Brain microvascular endothelial cell (primary cell): ENCODE results near the gene ABCB10.

ENCODE experiments used
- DNase-seq: peaks from one replicate; pipeline ENCODE4 v3.0.0-alpha.2; 2020
- H3K27ac ChIP-seq: fragments of 250-450 bp; sonication (Bioruptor Pico); 2 replicates; pipeline ENCODE4 v1.5.1; 2020; ENCODE audit warnings: mild to moderate bottlenecking, moderate library complexity
- H3K27me3 ChIP-seq: fragments of 250-450 bp; sonication (Bioruptor Pico); replicated peaks from 2 replicates; pipeline ENCODE4 v1.5.1; 2020; ENCODE audit warnings: mild to moderate bottlenecking
- H3K36me3 ChIP-seq: fragments of 250-450 bp; sonication (Bioruptor Pico); replicated peaks from 2 replicates; pipeline ENCODE4 v1.5.1; 2020; ENCODE audit warnings: mild to moderate bottlenecking
- H3K4me3 ChIP-seq: 2 replicates; pipeline ENCODE4 v1.5.1; 2011; ENCODE audit warnings: low read depth, mild to moderate bottlenecking, control low read depth, low read length, moderate library complexity
- CTCF ChIP-seq: IDR thresholded peaks from 2 replicates; pipeline ENCODE4 v1.5.1; 2011; ENCODE audit warnings: low read depth, mild to moderate bottlenecking, moderate library complexity, low read length, control low read depth, inconsistent platforms; ENCODE audit errors: missing control alignments
- in situ Hi-C: cut with HindIII; loops from 2 replicates; pipeline ENCODE4 v1.10.0; 2017; ENCODE audit warnings: low sequenced_read_pairs, low pct_ligation_motif_present

ABCB10 gene

GRCh38 chr1:229550812-229551567 lies 7.5 kb downstream of the ABCB10 start:
- in situ Hi-C loops, result no loop called here
- Histone ChIP-seq H3K4me3 (no peak overlapping the region), H3K27me3 (no peaks in the 10 kb centered on the region), H3K27ac (no peak overlapping the region), H3K36me3 (no peaks in the 10 kb centered on the region)
- no peak for TF ChIP-seq CTCF
- no peak for DNase-seq

DNA sequence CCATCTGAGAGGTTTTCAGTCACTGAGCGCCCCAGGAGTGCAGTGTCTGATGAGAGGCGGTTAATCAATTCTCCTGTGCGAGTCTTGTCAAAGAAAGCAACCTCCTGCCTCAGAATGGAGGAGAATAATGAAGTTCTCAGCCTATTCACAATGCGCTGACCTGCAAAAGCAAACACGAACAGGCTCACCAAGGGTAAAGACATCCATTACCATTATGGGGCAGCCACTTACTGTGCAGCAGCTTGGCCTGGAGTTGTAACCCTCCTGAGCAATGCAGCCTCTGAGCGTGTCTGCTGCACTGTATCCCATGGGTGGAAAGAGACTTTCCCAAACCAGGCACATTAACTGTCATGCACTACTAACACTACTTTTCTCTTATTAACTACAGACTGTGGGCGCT lies 11.0 kb downstream of the ABCB10 start:
- Histone ChIP-seq H3K27me3 (no peaks in the 10 kb centered on the region), H3K4me3 (no peak overlapping the region), H3K27ac (no peak overlapping the region), H3K36me3 (peaks cover 3% of the 10 kb centered on the region)
- DNase-seq, result no peak
- no peak for TF ChIP-seq CTCF
- in situ Hi-C loops, result no loop called here

DNA sequence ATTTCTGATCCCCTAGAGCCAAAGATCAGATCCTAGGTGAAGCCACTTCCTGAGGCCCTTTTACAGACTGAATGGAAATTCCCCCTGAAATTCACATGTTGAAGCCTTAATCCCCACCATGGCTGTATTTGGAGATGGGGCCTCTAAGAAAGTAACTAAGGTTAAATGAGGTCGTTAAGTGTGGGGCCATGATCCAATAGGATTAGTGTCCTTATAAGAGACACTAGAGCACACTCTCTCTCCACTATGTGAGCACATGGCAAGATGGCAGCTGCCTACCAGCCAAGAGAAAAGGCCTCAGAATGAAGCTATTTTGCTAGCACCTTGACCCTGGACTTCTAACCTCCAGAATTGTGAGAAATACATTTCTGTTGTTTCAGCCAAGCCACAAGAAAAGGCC lies 13.9 kb downstream of the ABCB10 start:
- H3K36me3 ChIP-seq, result peaks cover 5% of the 10 kb centered on the region
- H3K27me3 ChIP-seq, result no peaks in the 10 kb centered on the region
- H3K4me3 ChIP-seq, result no peak overlapping the region
- DNase-seq, result no peak
- H3K27ac ChIP-seq, result no peak overlapping the region
- TF ChIP-seq CTCF, result no peak
- in situ Hi-C loops, result no loop called here

DNA sequence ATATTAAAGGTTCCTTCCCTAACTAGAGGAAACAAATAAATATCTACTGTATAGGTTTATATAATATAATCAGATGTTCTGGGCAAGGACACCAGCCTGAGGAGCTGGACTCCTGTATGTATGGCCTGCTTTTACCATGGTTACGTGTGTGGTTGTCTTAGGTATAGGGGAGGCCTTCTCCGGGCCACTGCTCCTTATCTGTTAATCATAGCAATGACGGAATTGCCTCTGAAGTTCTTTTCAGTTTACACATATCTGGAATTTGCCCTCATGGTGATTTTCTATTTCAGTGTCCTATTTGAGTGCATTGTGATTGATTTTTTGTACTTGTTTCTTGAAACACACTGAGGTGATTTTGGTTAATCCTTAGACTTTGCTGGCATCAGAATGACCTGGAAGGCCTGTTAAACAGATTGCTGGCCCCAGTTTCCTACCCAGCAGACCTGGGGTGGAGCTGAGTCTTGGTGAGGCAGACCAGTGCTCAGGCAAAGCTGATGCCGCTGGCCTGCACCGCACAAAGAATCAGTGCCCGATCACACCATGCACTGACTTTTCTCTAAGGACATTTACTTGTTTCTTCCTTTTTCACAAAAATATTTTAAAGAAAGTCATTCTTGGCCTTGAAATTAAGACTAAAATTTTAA lies 18.5 kb downstream of the ABCB10 start:
- H3K27me3 ChIP-seq, result no peaks in the 10 kb centered on the region
- H3K4me3 ChIP-seq, result no peak overlapping the region
- DNase-seq, result no peak
- H3K27ac ChIP-seq, result no peak overlapping the region
- TF ChIP-seq CTCF, result no peak
- H3K36me3 ChIP-seq, result peaks cover 14% of the 10 kb centered on the region
- in situ Hi-C loops, result no loop called here

- no peak for DNase-seq
- Histone ChIP-seq H3K36me3 (peaks cover 14% of the 10 kb centered on the region), H3K4me3 (no peak overlapping the region), H3K27ac (no peak overlapping the region), H3K27me3 (no peaks in the 10 kb centered on the region)
- no peak for TF ChIP-seq CTCF
- in situ Hi-C loops, result no loop called here
These were observed 19.6 kb downstream of the ABCB10 start for GRCh38 chr1:229538945-229539344.
